Ovary (tissue), 3 donors: ENCODE results near the gene MYOG.

Experiments used
- CTCF ChIP-seq, 3 donors: fragments of 450-650 bp in 2 of 3; fragments of 200-600 bp in 1 of 3; IDR thresholded peaks; one replicate each; pipeline versions ENCODE4 v1.5.1 to v1.8.0; 2016 to 2022; ENCODE audit warnings: antibody characterized with exemption in 3 of 3, mild to moderate bottlenecking in 1 of 3
- POLR2A ChIP-seq: fragments of 450-650 bp; IDR thresholded peaks from one replicate; pipeline ENCODE4 v1.6.1; 2017; ENCODE audit warnings: antibody characterized with exemption, mild to moderate bottlenecking, moderate library complexity
- donor health status: DM: no; HTN: no; CAD: no.

GRCh38 chr1:203065986-203066385 is 19.8 kb downstream of the MYOG start:
- TF ChIP-seq POLR2A, result no peak
- no peak for TF ChIP-seq CTCF (IDR thresholded peaks at IDR 0.05)
